Testis (tissue), 3 donors: ENCODE measurements around the gene RASGEF1C. TPM values are rescaled to one million over a fixed set of nuclear protein-coding genes. Genes with fewer than 3 reads are reported as not detected.

ENCODE experiments used
- DNase-seq: peaks from one replicate; pipeline ENCODE4 v3.0.0-alpha.2; 2019
- H3K27ac ChIP-seq, 2 donors: fragments of 200-600 bp; sonication (generic); one replicate each; pipeline ENCODE4 v1.5.1; 2019
- H3K27me3 ChIP-seq: fragments of 200-600 bp; sonication (generic); one replicate; pipeline ENCODE4 v1.5.1; 2019
- H3K36me3 ChIP-seq: fragments of 200-600 bp; sonication (generic); one replicate; pipeline ENCODE4 v1.5.1; 2017; ENCODE audit warnings: low read depth; ENCODE audit errors: missing control alignments
- H3K4me1 ChIP-seq: fragments of 200-600 bp; sonication (generic); one replicate; pipeline ENCODE4 v1.5.1; 2019
- H3K4me3 ChIP-seq, 2 donors: fragments of 200-600 bp; sonication (generic); one replicate each; pipeline ENCODE4 v1.5.1; 2017 to 2019
- H3K9me3 ChIP-seq: fragments of 200-600 bp; sonication (generic); one replicate; pipeline ENCODE4 v1.5.1; 2017
- POLR2A ChIP-seq: fragments of 450-650 bp; IDR thresholded peaks from one replicate; pipeline ENCODE4 v1.6.1; 2017; ENCODE audit warnings: antibody characterized with exemption, mild to moderate bottlenecking, moderate library complexity
- WGBS, 2 donors: methylation state at CpG; one replicate each; pipeline ENCODE4 v1.1.5; 2018; 5-methylcytosine and 5-hydroxymethylcytosine counted together
- intact Hi-C: fragments of 100-400 bp; cut with DNase I; formaldehyde crosslinking; loops from one replicate; pipeline ENCODE4 v1.15.1; 2023; ENCODE audit warnings: low total_unique reads
- polyA plus RNA-seq: library from polyadenylated mRNA; stranded (reverse); fragments of 350-450 nt; fragmentation: Illumina TruSeq; extraction: RNeasy Lipid Tissue Mini Kit (QIAGEN cat#74804); gene quantifications from one replicate; pipeline ENCODE4 v1.2.3, GENCODE V29; 2014; ENCODE audit warnings: low read depth, low replicate concordance; ENCODE audit not compliant: insufficient read depth
- total RNA-seq, 2 donors: library from RNA; depleted of rRNA; stranded (reverse); fragments of >200 nt; gene quantifications; one replicate each; pipeline ENCODE4 v1.2.3, GENCODE V29; 2016
- TF ChIP-seq, protein P1 (sequence below), 3 experiments: fragments of 450-650 bp in 2 of 3; fragments of 200-600 bp in 1 of 3; sonication (generic) in 1 of 3; IDR thresholded peaks; one replicate each; pipeline ENCODE4 v1.5.1; 2016 to 2019; ENCODE audit warnings: antibody characterized with exemption in 3 of 3, mild to moderate bottlenecking in 2 of 3, moderate library complexity in 1 of 3

Gene RASGEF1C
- total and polyA plus RNA-seq, 3 donors from 2014 or later, result 8.0 to 19.0 (median 8.5) TPM

DNA sequence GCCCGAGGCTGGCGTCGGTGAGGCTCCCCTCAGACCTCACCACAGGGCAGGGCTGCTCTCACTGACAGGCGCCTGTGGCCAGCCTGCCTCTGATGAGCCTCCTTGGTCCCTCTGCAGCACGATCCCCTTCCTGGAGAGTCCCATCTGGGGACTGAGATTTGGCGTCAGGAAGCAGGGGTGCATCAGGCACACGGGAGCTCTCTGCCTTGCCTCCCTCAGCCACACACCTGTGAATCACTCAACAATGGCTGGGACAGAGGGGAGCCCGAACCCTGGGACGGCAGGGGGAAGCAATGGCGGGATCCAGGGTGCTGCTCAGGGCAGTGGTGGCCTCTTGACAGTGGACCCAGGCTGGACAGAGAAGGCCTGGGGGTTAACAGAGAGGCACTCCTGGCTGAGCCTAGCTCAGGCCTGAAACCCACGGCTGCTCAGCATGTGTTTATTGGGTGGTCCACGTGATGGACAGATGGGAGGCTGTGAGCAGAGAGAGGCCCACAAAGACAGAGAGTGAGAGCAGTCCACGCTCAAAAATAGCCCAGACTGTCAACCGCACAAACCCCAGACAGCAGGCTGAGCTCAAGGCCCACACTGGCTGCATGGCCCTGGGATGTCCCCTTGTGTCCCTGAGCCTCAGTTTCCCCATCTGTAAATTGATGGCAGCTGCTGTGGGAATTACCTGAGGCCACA is 11.9 kb downstream of the RASGEF1C start:
- DNase-seq, result no peak
- Histone ChIP-seq H3K4me3 (no peak overlapping the region), H3K4me1 (peaks cover 5% of the 10 kb centered on the region), H3K9me3 (no peaks in the 10 kb centered on the region), H3K27ac (no peak overlapping the region), H3K36me3 (no peaks in the 10 kb centered on the region), H3K27me3 (no peaks in the 10 kb centered on the region)
- WGBS, 2 donors, result 71 to 83% methylated on average over 12 to 14 of the region's 14 CpGs
- intact Hi-C loops, result no loop called here
- TF ChIP-seq, protein P1, sequence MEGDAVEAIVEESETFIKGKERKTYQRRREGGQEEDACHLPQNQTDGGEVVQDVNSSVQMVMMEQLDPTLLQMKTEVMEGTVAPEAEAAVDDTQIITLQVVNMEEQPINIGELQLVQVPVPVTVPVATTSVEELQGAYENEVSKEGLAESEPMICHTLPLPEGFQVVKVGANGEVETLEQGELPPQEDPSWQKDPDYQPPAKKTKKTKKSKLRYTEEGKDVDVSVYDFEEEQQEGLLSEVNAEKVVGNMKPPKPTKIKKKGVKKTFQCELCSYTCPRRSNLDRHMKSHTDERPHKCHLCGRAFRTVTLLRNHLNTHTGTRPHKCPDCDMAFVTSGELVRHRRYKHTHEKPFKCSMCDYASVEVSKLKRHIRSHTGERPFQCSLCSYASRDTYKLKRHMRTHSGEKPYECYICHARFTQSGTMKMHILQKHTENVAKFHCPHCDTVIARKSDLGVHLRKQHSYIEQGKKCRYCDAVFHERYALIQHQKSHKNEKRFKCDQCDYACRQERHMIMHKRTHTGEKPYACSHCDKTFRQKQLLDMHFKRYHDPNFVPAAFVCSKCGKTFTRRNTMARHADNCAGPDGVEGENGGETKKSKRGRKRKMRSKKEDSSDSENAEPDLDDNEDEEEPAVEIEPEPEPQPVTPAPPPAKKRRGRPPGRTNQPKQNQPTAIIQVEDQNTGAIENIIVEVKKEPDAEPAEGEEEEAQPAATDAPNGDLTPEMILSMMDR (IDR thresholded peaks at IDR 0.05), result no peak
- TF ChIP-seq POLR2A, result no peak

DNA sequence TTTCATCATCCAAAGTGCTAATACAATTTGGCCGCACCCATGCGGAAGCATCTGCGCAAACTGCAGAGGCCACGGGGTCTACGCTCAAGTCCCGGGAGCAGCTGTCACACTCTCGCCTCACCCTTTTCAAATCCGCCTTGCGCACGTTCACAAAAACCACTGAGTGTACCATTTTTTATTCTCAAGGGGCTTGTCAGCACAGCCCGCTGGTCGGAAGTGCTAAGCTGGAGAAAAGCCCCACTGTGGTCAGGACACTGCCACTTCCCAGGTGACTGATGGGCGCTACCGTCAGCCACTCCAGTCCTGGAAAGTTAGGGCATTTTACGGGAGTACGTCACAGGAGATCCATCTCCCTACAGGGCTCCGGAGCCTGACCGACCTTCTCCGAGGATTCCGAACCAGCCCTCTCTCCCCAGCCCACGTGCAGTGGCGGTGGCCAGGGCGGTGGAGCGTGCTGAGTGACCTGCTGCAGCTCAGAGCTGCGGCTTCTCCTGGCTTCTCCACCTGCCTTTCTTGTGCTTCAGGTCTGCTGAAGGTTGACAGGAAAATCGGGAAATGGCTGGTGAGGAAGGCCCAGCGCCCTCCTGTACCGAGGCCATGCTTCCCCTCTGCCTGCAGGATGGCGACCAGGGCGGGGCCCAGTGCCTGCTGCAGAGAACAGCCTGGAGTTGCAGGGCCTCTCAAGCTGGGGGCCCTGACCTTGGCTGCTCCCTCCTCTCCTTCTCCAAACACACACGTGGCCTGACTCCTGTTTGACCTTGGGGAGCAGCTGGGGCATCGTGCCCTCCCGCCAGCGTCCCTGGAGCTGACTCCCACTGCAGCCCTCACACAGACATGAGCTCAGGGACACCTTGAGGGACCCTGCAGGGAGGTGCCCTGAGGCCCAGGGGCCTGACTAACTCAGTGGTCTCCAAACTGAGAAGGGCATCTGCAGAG is 14.3 kb downstream of the RASGEF1C start:
- intact Hi-C loops, result no loop called here
- Histone ChIP-seq H3K4me3 (peak overlapping the region in 1 of 2 donors; percentile 10), H3K4me1 (peaks cover 5% of the 10 kb centered on the region), H3K9me3 (no peaks in the 10 kb centered on the region), H3K27ac (no peak overlapping the region), H3K27me3 (no peaks in the 10 kb centered on the region), H3K36me3 (no peaks in the 10 kb centered on the region)
- TF ChIP-seq, protein P1 (IDR thresholded peaks at IDR 0.05), result no peak
- no peak for TF ChIP-seq POLR2A
- WGBS, 2 donors, result 60 to 65% methylated on average over 15 to 34 of the region's 34 CpGs
- DNase-seq, result no peak

DNA sequence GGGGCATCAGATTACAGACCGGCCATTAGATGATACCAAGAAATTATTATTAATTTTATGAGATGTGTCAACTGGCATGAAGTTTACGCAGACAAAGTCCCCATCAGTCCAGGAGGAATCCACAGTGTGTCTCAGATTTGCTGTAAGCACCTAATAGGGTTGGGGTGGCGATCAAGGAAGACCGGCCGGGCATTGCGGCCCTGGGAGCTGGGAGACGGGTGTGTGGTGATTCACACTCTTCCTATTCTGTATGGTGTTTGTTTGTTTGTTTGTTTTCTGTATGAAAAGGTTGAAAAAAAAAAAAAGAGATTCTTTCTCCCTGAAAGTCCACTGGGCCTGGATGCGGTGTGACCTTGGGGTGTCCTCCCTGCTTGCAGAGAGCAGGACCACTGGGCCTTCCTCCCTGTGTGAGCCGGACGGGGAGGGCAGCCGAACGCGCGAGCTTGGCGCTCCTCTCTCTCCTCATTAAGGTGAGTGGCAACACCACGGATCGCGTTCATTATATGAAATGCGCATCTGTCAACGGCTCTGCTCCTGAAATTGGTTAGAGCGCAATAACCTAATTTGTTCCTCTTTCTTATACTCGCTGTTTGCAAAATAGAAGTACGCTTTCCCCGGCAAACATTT is 15.1 kb downstream of the RASGEF1C start:
- TF ChIP-seq, protein P1 (IDR thresholded peaks at IDR 0.05), result no peak
- no peak for TF ChIP-seq POLR2A
- Histone ChIP-seq H3K36me3 (no peaks in the 10 kb centered on the region), H3K4me3 (no peak overlapping the region), H3K4me1 (peaks cover 5% of the 10 kb centered on the region), H3K27me3 (no peaks in the 10 kb centered on the region), H3K9me3 (no peaks in the 10 kb centered on the region), H3K27ac (no peak overlapping the region)
- peak; percentile 0 for DNase-seq
- intact Hi-C loops, result no loop called here
- 61 to 69% methylated on average over 24 of the region's 24 CpGs for WGBS, 2 donors

DNA sequence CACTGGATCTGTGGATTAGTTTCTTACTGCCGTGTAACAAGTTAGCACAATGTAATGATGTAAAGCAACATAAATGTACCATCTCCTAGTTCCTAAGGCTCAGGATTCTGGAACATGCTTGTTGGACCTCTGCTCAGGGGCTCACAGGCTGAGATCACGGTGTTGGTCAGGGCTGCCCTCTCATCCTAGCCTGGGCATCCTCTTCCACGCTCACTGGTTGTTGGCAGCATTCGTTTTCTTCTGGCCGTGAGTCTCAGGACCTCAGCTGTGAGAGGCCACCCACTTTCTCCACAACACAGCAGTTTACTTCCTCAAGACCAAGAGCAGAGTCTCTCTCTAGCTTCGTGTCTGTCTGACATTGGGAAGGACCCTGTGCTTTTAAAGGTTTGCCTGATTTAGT is 17.3 kb downstream of the RASGEF1C start:
- DNase-seq, result no peak
- intact Hi-C loops, result no loop called here
- H3K4me1 ChIP-seq, result peaks cover 5% of the 10 kb centered on the region
- no peak overlapping the region for H3K27ac ChIP-seq
- no peaks in the 10 kb centered on the region for H3K36me3 ChIP-seq
- no peaks in the 10 kb centered on the region for H3K9me3 ChIP-seq
- no peak overlapping the region for H3K4me3 ChIP-seq
- 59 to 88% methylated on average over 6 of the region's 6 CpGs for WGBS, 2 donors
- TF ChIP-seq, protein P1 (IDR thresholded peaks at IDR 0.05), result no peak
- TF ChIP-seq POLR2A, result no peak
- H3K27me3 ChIP-seq, result no peaks in the 10 kb centered on the region
